Neural progenitor cell (in vitro differentiated cells): ENCODE data around the gene TKT.

Source experiments
- CTCF ChIP-seq: fragments of 200-600 bp; sonication (generic); IDR thresholded peaks from 2 replicates; pipeline ENCODE4 v1.5.1; 2017; ENCODE audit warnings: antibody characterized with exemption, mild to moderate bottlenecking
- EZH2 ChIP-seq: fragments of 200-600 bp; sonication (generic); IDR thresholded peaks from 2 replicates; pipeline ENCODE4 v1.6.1; 2017; ENCODE audit warnings: antibody characterized with exemption, mild to moderate bottlenecking, moderate library complexity

- TF ChIP-seq CTCF (no peak), EZH2 (no peak)
These were observed 59.0 kb downstream of the TKT start for GRCh38 chr3:53196575-53197407.
